ENCODE measurements around the gene NRF1.

NRF1 gene

GRCh38 chr7:129740574-129741410 lies 129.3 kb downstream of the NRF1 start:
- DNase-seq (ENCODE audit: low read depth in 2 of 2) = no peak

- DNase-seq (ENCODE audit: low read depth in 2 of 2) = no peak
These were observed 130.3 kb downstream of the NRF1 start for GRCh38 chr7:129741743-129742213.

GRCh38 chr7:129742256-129742655 lies 130.7 kb downstream of the NRF1 start:
- DNase-seq (ENCODE audit: low read depth in 2 of 2) = no peak

- DNase-seq (ENCODE audit: low read depth in 2 of 2) = no peak
These were observed 135.5 kb downstream of the NRF1 start for GRCh38 chr7:129746857-129747529.

- DNase-seq (ENCODE audit: low read depth in 2 of 2) = no peak
These were observed 137.0 kb downstream of the NRF1 start for GRCh38 chr7:129748356-129749109.

GRCh38 chr7:129750091-129750490 lies 138.6 kb downstream of the NRF1 start:
- DNase-seq (ENCODE audit: low read depth in 2 of 2) = no peak

GRCh38 chr7:129750501-129750900 lies 139.0 kb downstream of the NRF1 start:
- no peak for DNase-seq (ENCODE audit: low read depth in 2 of 2)

GRCh38 chr7:129751916-129752315 lies 140.4 kb downstream of the NRF1 start:
- no peak for DNase-seq (ENCODE audit: low read depth in 2 of 2)

GRCh38 chr7:129752760-129753159 lies 141.2 kb downstream of the NRF1 start:
- DNase-seq (ENCODE audit: low read depth in 2 of 2) = no peak

- no peak for DNase-seq (ENCODE audit: low read depth in 2 of 2)
These were observed 142.9 kb downstream of the NRF1 start for GRCh38 chr7:129754406-129754805.

- DNase-seq (ENCODE audit: low read depth in 2 of 2) = no peak
These were observed 146.5 kb downstream of the NRF1 start for GRCh38 chr7:129757991-129758390.

GRCh38 chr7:129762387-129762969 lies 151.0 kb downstream of the NRF1 start:
- DNase-seq (ENCODE audit: low read depth in 2 of 2) = no peak

- no peak for DNase-seq (ENCODE audit: low read depth in 2 of 2)
These were observed 152.9 kb downstream of the NRF1 start for GRCh38 chr7:129764247-129765084.

GRCh38 chr7:129765352-129765751 lies 153.8 kb downstream of the NRF1 start:
- DNase-seq (ENCODE audit: low read depth in 2 of 2) = no peak

- no peak for DNase-seq (ENCODE audit: low read depth in 2 of 2)
These were observed 155.8 kb downstream of the NRF1 start for GRCh38 chr7:129767120-129768015.

- no peak for DNase-seq (ENCODE audit: low read depth in 2 of 2)
These were observed 157.3 kb downstream of the NRF1 start for GRCh38 chr7:129768614-129769399.

- no peak for DNase-seq (ENCODE audit: low read depth in 2 of 2)
These were observed 157.9 kb downstream of the NRF1 start for GRCh38 chr7:129769400-129769774.

- no peak for DNase-seq (ENCODE audit: low read depth in 2 of 2)
These were observed 158.6 kb downstream of the NRF1 start for GRCh38 chr7:129769866-129770808.

Measured in stimulated activated CD4-positive, alpha-beta T cell treated with anti-CD3 and anti-CD28 coated beads, Interleukin-1b, Interleukin-23, amount 100 ng/mL, for 4 hours (primary cell).